Large intestine (tissue), 3 donors: ENCODE results near the gene NAB2. TPM values are rescaled to one million over a fixed set of nuclear protein-coding genes. Genes with fewer than 3 reads are reported as not detected.
"Not testable (repeated sequence)": the region's sequence is repeated elsewhere in the genome, so short reads cannot be mapped to it uniquely, and the experiment has no call there.

ENCODE experiments used
- DNase-seq, 2 donors: peaks; one replicate each; pipeline versions ENCODE4 v3.0.0 to v3.0.0-alpha.2; 2013
- H3K27ac ChIP-seq: one replicate; pipeline ENCODE4 v1.5.1; 2013; ENCODE audit warnings: low read length
- H3K27me3 ChIP-seq: 2 replicates; pipeline ENCODE4 v1.6.1; 2013; ENCODE audit warnings: low read length; ENCODE audit not compliant: control insufficient read depth, insufficient read depth
- H3K36me3 ChIP-seq: 2 replicates; pipeline ENCODE4 v1.6.1; 2013; ENCODE audit warnings: low read length; ENCODE audit not compliant: control insufficient read depth, insufficient read depth
- H3K4me1 ChIP-seq: one replicate; pipeline ENCODE4 v1.6.1; 2013; ENCODE audit warnings: low read length; ENCODE audit not compliant: control insufficient read depth, insufficient read depth
- H3K4me3 ChIP-seq: one replicate; pipeline ENCODE4 v1.5.1; 2013; ENCODE audit warnings: low read length
- H3K9me3 ChIP-seq: one replicate; pipeline ENCODE4 v1.6.1; 2013; ENCODE audit warnings: mild to moderate bottlenecking, low read depth, low read length, moderate library complexity; ENCODE audit not compliant: control insufficient read depth
- WGBS: methylation state at CpG from one replicate; pipeline ENCODE4 v1.1.5; 2013; ENCODE audit warnings: low lambda C conversion rate; ENCODE audit not compliant: insufficient coverage; 5-methylcytosine and 5-hydroxymethylcytosine counted together
- polyA plus RNA-seq: library from polyadenylated mRNA; unstranded; fragments of 120-200 nt; gene quantifications from one replicate; pipeline ENCODE4 v1.2.1, GENCODE V29; 2013

Gene NAB2
- polyA plus RNA-seq, 1 donor, result 26.8 TPM

- H3K9me3 ChIP-seq, result no peaks in the 10 kb centered on the region
- H3K4me3 ChIP-seq, result peak overlapping the region; percentile 54
- H3K27me3 ChIP-seq, result no peaks in the 10 kb centered on the region
- no peak for DNase-seq
- peaks cover 38% of the 10 kb centered on the region for H3K4me1 ChIP-seq
- peaks cover 39% of the 10 kb centered on the region for H3K36me3 ChIP-seq
- no CpG with 5 or more reads among the region's 1 CpG for WGBS
- peak overlapping the region; percentile 81 for H3K27ac ChIP-seq
Measured at GRCh38 chr12:57048423-57049118, 40.3 kb upstream of the NAB2 start.

DNA sequence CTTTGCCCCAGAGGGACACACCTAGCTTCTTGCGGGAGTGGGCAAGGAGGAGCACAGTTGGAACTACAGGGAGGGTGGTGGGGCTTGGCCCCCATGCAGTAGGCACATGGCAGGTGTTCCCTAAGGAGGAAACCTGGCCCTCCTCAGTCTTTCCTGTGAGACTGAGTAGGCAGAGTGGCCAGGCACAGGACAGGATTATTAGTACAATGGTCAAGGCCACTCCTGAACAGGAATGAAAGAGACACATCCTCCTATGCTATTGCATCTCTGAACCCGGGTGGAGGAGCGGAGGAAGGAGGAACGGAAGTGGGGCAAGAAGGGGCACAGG, 39.8 kb upstream of the NAB2 start:
- DNase-seq, result peak; percentile 58 to 87
- WGBS, result no CpG with 5 or more reads among the region's 4 CpGs
- H3K4me3 ChIP-seq, result peak overlapping the region; percentile 54

GRCh38 chr12:57049890-57050289, 39.0 kb upstream of the NAB2 start, which contains the start of gene MYO1A:
TSS of gene MYO1A (minus strand) at chr12:57050129. CDS start at chr12:57048323, 1,806 bp downstream.
- H3K27me3 ChIP-seq, result no peaks in the 10 kb centered on the region
- peak; percentile 78 to 88 for DNase-seq
- H3K4me3 ChIP-seq, result peak within 1 kb of the TSS; percentile 54
- peak within 1 kb of the TSS; percentile 81 for H3K27ac ChIP-seq
- H3K4me1 ChIP-seq, result peaks cover 38% of the 10 kb centered on the region
- WGBS, result no CpG with 5 or more reads among the region's 2 CpGs
- peaks cover 29% of the 10 kb centered on the region for H3K36me3 ChIP-seq
- H3K9me3 ChIP-seq, result no peaks in the 10 kb centered on the region

More for the DNA sequence above, 39.8 kb upstream of the NAB2 start:
- no peaks in the 10 kb centered on the region for H3K27me3 ChIP-seq
- H3K9me3 ChIP-seq, result no peaks in the 10 kb centered on the region
- peaks cover 34% of the 10 kb centered on the region for H3K36me3 ChIP-seq
- peaks cover 38% of the 10 kb centered on the region for H3K4me1 ChIP-seq
- peak overlapping the region; percentile 81 for H3K27ac ChIP-seq

DNA sequence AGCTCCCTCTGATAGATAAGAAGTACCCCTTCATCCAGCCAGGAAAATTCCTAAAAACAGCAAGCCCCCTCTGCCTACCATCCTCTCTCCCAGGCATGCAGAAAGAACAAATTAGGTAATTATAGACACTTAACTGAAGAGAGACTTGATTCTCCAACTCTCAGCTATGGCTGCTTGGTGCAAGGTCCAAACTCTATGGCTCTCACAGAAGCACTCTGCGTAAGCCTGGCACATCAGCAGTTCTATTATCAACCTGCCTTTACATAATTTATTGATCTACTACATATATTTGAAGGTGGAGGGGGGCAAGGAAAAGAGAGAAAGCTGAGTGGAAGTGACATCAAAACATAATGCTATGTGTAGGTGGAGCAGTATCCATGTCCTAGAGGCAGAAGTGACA, 37.9 kb upstream of the NAB2 start:
- peaks cover 34% of the 10 kb centered on the region for H3K4me1 ChIP-seq
- WGBS, result no CpG with 5 or more reads among the region's 1 CpG
- peak overlapping the region; percentile 81 for H3K27ac ChIP-seq
- peaks cover 19% of the 10 kb centered on the region for H3K36me3 ChIP-seq
- H3K9me3 ChIP-seq, result no peaks in the 10 kb centered on the region
- no peaks in the 10 kb centered on the region for H3K27me3 ChIP-seq
- peak; percentile 33 to 74 for DNase-seq
- H3K4me3 ChIP-seq, result peak overlapping the region; percentile 54

DNA sequence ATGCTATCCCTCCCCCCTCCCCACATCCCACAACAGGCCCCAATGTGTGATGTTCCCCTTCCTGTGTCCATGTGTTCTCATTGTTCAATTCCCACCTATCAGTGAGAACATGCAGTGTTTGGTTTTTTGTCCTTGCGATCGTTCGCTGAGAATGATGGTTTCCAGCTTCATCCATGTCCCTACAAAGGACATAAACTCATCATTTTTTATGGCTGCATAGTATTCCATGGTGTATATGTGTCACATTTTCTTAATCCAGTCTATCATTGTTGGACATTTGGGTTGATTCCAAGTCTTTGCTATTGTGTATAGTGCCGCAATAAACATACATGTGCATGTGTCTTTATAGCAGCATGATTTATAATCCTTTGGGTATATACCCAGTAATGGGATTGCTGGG, 35.8 kb upstream of the NAB2 start:
- peaks cover 26% of the 10 kb centered on the region for H3K4me1 ChIP-seq
- H3K4me3 ChIP-seq, H3K9me3 ChIP-seq, H3K36me3 ChIP-seq, H3K27ac ChIP-seq, DNase-seq, H3K27me3 ChIP-seq: not testable (repeated sequence)
- WGBS, result no CpG with 5 or more reads among the region's 4 CpGs

DNA sequence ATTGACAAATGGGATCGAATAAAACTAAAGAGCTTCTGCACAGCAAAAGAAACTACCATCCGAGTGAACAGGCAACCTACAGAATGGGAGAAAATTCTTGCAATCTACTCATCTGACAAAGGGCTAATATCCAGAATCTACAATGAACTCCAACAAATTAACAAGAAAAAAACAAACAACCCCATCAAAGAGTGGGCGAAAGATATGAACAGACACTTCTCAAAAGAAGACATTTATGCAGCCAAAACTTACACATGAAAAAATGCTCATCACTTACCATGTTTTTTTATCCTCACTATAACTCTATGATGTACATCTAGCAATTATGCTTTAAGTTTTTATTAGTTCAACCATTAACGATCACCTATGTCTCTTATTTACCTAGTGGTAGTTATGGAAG, 35.0 kb upstream of the NAB2 start:
- H3K27ac ChIP-seq, H3K9me3 ChIP-seq, H3K27me3 ChIP-seq, DNase-seq, H3K36me3 ChIP-seq, H3K4me3 ChIP-seq: not testable (repeated sequence)
- peaks cover 32% of the 10 kb centered on the region for H3K4me1 ChIP-seq
- WGBS, result 100% methylated on average over 1 of the region's 4 CpGs

GRCh38 chr12:57055824-57056223, 33.1 kb upstream of the NAB2 start:
- no CpG with 5 or more reads among the region's 3 CpGs for WGBS
- Histone ChIP-seq H3K27me3 (no peaks in the 10 kb centered on the region), H3K4me3 (no peak overlapping the region), H3K4me1 (peaks cover 39% of the 10 kb centered on the region), H3K9me3 (no peaks in the 10 kb centered on the region), H3K27ac (no peak overlapping the region), H3K36me3 (peaks cover 11% of the 10 kb centered on the region)
- DNase-seq, result no peak

DNA sequence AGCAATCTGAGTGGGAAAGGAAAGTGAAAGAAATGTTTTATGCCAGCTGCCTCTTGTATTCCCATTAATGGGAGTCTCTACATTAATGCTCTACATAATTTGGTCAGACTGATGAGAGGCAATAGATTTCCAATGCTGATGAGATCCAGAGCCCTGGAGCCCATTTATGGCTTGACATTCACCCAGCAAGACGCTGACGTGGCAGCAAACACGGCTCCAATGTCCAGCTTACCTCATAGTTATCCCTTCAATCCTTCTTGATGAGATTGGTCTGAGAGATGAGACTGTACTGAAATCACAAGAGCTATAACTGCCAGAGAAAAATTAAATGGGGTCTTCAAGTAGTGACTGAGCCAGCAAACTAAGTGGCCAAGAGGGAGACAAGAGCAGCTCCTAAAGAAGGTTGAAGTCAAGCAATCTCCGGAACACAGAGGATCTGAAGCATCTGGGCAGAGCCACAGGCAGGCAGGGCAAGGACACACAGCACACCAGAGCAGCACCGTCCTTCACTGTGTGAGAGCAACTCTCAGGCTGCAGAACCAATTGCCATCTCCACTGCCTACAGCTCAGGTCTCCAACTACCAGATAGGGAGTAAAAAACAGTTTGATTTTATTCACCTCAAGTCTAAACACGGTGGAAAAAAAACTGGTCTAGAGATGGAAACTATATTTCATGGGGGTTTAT, 31.7 kb upstream of the NAB2 start:
- H3K27me3 ChIP-seq, result no peaks in the 10 kb centered on the region
- peaks cover 11% of the 10 kb centered on the region for H3K36me3 ChIP-seq
- peak; percentile 27 to 50 for DNase-seq
- WGBS, result 100% methylated on average over 1 of the region's 6 CpGs
- H3K9me3 ChIP-seq, result no peaks in the 10 kb centered on the region
- H3K4me3 ChIP-seq, result no peak overlapping the region
- peak overlapping the region; percentile 18 for H3K27ac ChIP-seq
- H3K4me1 ChIP-seq, result peaks cover 32% of the 10 kb centered on the region

- Histone ChIP-seq H3K4me1 (peaks cover 32% of the 10 kb centered on the region), H3K4me3 (no peak overlapping the region), H3K27ac (no peak overlapping the region), H3K9me3 (no peaks in the 10 kb centered on the region), H3K27me3 (no peaks in the 10 kb centered on the region), H3K36me3 (peaks cover 11% of the 10 kb centered on the region)
- no peak for DNase-seq
- no CpG with 5 or more reads among the region's 1 CpG for WGBS
Measured at GRCh38 chr12:57058454-57058853, 30.5 kb upstream of the NAB2 start.

GRCh38 chr12:57063991-57064685, 24.8 kb upstream of the NAB2 start:
- DNase-seq, result no peak
- 95% methylated on average over 2 of the region's 5 CpGs for WGBS
- peaks cover 13% of the 10 kb centered on the region for H3K4me1 ChIP-seq
- H3K36me3 ChIP-seq, result peaks cover 15% of the 10 kb centered on the region
- H3K4me3 ChIP-seq, result no peak overlapping the region
- no peaks in the 10 kb centered on the region for H3K27me3 ChIP-seq
- no peak overlapping the region for H3K27ac ChIP-seq
- no peaks in the 10 kb centered on the region for H3K9me3 ChIP-seq
